HEK293 (cell line): ENCODE data around the gene TUBGCP6.

Experiments
- CTCF ChIA-PET: fragments of 350-600 bp; formaldehyde crosslinking; extraction: SDS; loops from one replicate; lab custom pipeline; 2021; ENCODE audit warnings: antibody characterized with exemption; lab: Yijun Ruan, JAX
- POLR2A ChIA-PET: fragments of 300-600 bp; formaldehyde crosslinking; extraction: SDS; loops from one replicate; lab custom pipeline; 2020; ENCODE audit warnings: antibody characterized with exemption, inconsistent platforms; lab: Yijun Ruan, JAX
- H3K27ac ChIP-seq: fragments of 200-500 bp; sonication (Bioruptor generic); 2 replicates; pipeline ENCODE4 v1.5.1; 2014; ENCODE audit warnings: low read depth, low read length, control low read depth, inconsistent platforms; ENCODE audit errors: extremely low read depth
- H3K36me3 ChIP-seq, 2 experiments: fragments of 200-500 bp in 1 of 2; sonication (Bioruptor generic) in 1 of 2; 1 replicate in 1 of 2; 2 replicates in 1 of 2; pipeline ENCODE4 v1.5.1; 2014 to 2017; ENCODE audit warnings: inconsistent platforms in 2 of 2, low read length in 2 of 2; ENCODE audit not compliant: control insufficient read depth in 2 of 2, insufficient read depth in 1 of 2
- H3K4me1 ChIP-seq: fragments of 200-500 bp; sonication (Bioruptor generic); 2 replicates; pipeline ENCODE4 v1.5.1; 2014; ENCODE audit warnings: mild to moderate bottlenecking, low read length, inconsistent platforms; ENCODE audit not compliant: control insufficient read depth, insufficient read depth
- H3K4me3 ChIP-seq: 2 replicates; pipeline ENCODE4 v1.5.1; 2011; ENCODE audit warnings: low read depth, mild to moderate bottlenecking, control low read depth, low read length, moderate library complexity
- H3K9me3 ChIP-seq: fragments of 200-500 bp; sonication (Bioruptor generic); 2 replicates; pipeline ENCODE4 v1.5.1; 2014; ENCODE audit warnings: low read depth, low read length, inconsistent platforms; ENCODE audit not compliant: control insufficient read depth, insufficient read depth
- GLIS2 ChIP-seq: fragments of 450-650 bp; formaldehyde crosslinking; IDR thresholded peaks from 2 replicates; pipeline ENCODE4 v1.5.1; 2016; ENCODE audit warnings: missing biosample characterization, missing genetic modification characterization
- HIC1 ChIP-seq: fragments of 450-650 bp; formaldehyde crosslinking; IDR thresholded peaks from 2 replicates; pipeline ENCODE4 v1.5.1; 2016; ENCODE audit warnings: missing biosample characterization, missing genetic modification characterization
- ZBTB10 ChIP-seq: fragments of 450-650 bp; formaldehyde crosslinking; IDR thresholded peaks from 2 replicates; pipeline ENCODE4 v1.5.1; 2016; ENCODE audit warnings: missing biosample characterization, missing genetic modification characterization
- ZNF157 ChIP-seq: fragments of 450-650 bp; formaldehyde crosslinking; IDR thresholded peaks from 2 replicates; pipeline ENCODE4 v1.5.1; 2016; ENCODE audit warnings: missing biosample characterization, missing genetic modification characterization
- ZNF24 ChIP-seq: fragments of 450-650 bp; formaldehyde crosslinking; IDR thresholded peaks from 2 replicates; pipeline ENCODE4 v1.5.1; 2016; ENCODE audit warnings: missing biosample characterization, missing genetic modification characterization
- ZNF280C ChIP-seq: fragments of 450-650 bp; formaldehyde crosslinking; IDR thresholded peaks from 2 replicates; pipeline ENCODE4 v1.5.1; 2016; ENCODE audit warnings: missing biosample characterization, missing genetic modification characterization
- ZNF394 ChIP-seq: fragments of 450-650 bp; formaldehyde crosslinking; IDR thresholded peaks from 2 replicates; pipeline ENCODE4 v1.5.1; 2016; ENCODE audit warnings: missing biosample characterization, missing genetic modification characterization, mild to moderate bottlenecking, moderate library complexity, borderline replicate concordance

Gene TUBGCP6

GRCh38 chr22:50217543-50218152 lies 27.2 kb downstream of the TUBGCP6 start:
- POLR2A ChIA-PET, result no interaction called here

GRCh38 chr22:50216684-50217520 lies 27.9 kb downstream of the TUBGCP6 start:
- H3K27ac ChIP-seq, result no peak overlapping the region
- ChIA-PET POLR2A (interaction anchor here (0.6 kb wide), 1 partner anchor 14 kb away, joined by 8 read pairs; no protein-coding TSS in a partner anchor), CTCF (interaction anchor here (0.5 to 2.4 kb wide), 2 partner anchors 67 to 469 kb away, joined by 3 to 6 read pairs; no protein-coding TSS in a partner anchor)
- no peaks in the 10 kb centered on the region for H3K9me3 ChIP-seq
- H3K4me3 ChIP-seq, result no peak overlapping the region
- H3K36me3 ChIP-seq, result peaks cover 27 to 98% of the 10 kb centered on the region in 2 experiments
- peaks cover 2% of the 10 kb centered on the region; the same call in 1 of the 2 replicates for H3K4me1 ChIP-seq
- TF ChIP-seq ZNF24 (tag by site-specific recombination) (no peak), ZNF394 (tag by site-specific recombination) (peak; percentile 47; the same call in 1 of the 2 replicates), HIC1 (tag by site-specific recombination) (0 out of 2 replicates have a peak, but pooled peaks have one; percentile 0)

More at GRCh38 chr22:50217543-50218152, 27.2 kb downstream of the TUBGCP6 start:
- Histone ChIP-seq H3K36me3 (peaks cover 25 to 98% of the 10 kb centered on the region in 2 experiments), H3K4me1 (peaks cover 2% of the 10 kb centered on the region; the same call in 1 of the 2 replicates), H3K4me3 (no peak overlapping the region), H3K27ac (no peak overlapping the region), H3K9me3 (no peaks in the 10 kb centered on the region)
- TF ChIP-seq ZNF280C (no peak), ZBTB10 (tag by site-specific recombination) (peak; percentile 72), GLIS2 (tag by site-specific recombination) (peak; percentile 38; the same call in 1 of the 2 replicates)
- CTCF ChIA-PET, result interaction anchor here (0.8 kb wide), 1 partner anchor 23 kb away, joined by 3 read pairs; no protein-coding TSS in a partner anchor

GRCh38 chr22:50216055-50216683 lies 28.7 kb downstream of the TUBGCP6 start:
- no peak overlapping the region for H3K27ac ChIP-seq
- ChIA-PET POLR2A (interaction anchor here (0.6 to 0.7 kb wide), 3 partner anchors 15 to 448 kb away, joined by 3 to 8 read pairs (median 8); no protein-coding TSS in a partner anchor), CTCF (interaction anchor here (2.4 kb wide), 1 partner anchor 67 kb away, joined by 6 read pairs; no protein-coding TSS in a partner anchor)
- peaks cover 2% of the 10 kb centered on the region; the same call in 1 of the 2 replicates for H3K4me1 ChIP-seq
- no peaks in the 10 kb centered on the region for H3K9me3 ChIP-seq
- H3K4me3 ChIP-seq, result no peak overlapping the region
- TF ChIP-seq ZNF157 (tag by site-specific recombination) (no peak), HIC1 (tag by site-specific recombination) (peak; percentile 34; the same call in 1 of the 2 replicates)
- H3K36me3 ChIP-seq, result peaks cover 33 to 97% of the 10 kb centered on the region in 2 experiments
